Small intestine (tissue), 7 donors: ENCODE measurements around the gene PLEKHG3. TPM values are rescaled to one million over a fixed set of nuclear protein-coding genes. Genes with fewer than 3 reads are reported as not detected.

Source experiments
- DNase-seq, 2 donors: peaks; one replicate each; pipeline versions ENCODE4 v3.0.0 to v3.0.0-alpha.2; 2013
- FAIRE-seq: peaks from 2 replicates; lab custom pipeline; 2012; peaks lifted over from hg19 to GRCh38; lab: Jason Lieb, UNC
- H3K27ac ChIP-seq, 3 donors: one replicate each; pipeline ENCODE4 v1.5.1; 2013; ENCODE audit warnings: low read length in 2 of 3, mild to moderate bottlenecking in 2 of 3, control low read depth in 1 of 3, inconsistent platforms in 1 of 3, low read depth in 1 of 3, moderate library complexity in 1 of 3
- H3K27me3 ChIP-seq, 3 donors: one replicate each; pipeline ENCODE4 v1.6.1; 2013; ENCODE audit warnings: low read length in 3 of 3, inconsistent platforms in 1 of 3; ENCODE audit not compliant: control insufficient read depth in 3 of 3, insufficient read depth in 3 of 3
- H3K36me3 ChIP-seq, 3 donors: one replicate each; pipeline ENCODE4 v1.6.1; 2013; ENCODE audit warnings: low read length in 3 of 3, inconsistent platforms in 1 of 3, low read depth in 1 of 3, mild to moderate bottlenecking in 1 of 3, moderate library complexity in 1 of 3; ENCODE audit not compliant: control insufficient read depth in 3 of 3, insufficient read depth in 2 of 3
- H3K4me1 ChIP-seq, 3 donors: one replicate each; pipeline ENCODE4 v1.6.1; 2013; ENCODE audit warnings: low read length in 2 of 3, inconsistent platforms in 1 of 3, low read depth in 1 of 3, mild to moderate bottlenecking in 1 of 3, moderate library complexity in 1 of 3; ENCODE audit not compliant: control insufficient read depth in 3 of 3, insufficient read depth in 2 of 3
- H3K4me3 ChIP-seq, 3 donors: one replicate each; pipeline ENCODE4 v1.5.1; 2013; ENCODE audit warnings: low read length in 3 of 3, control low read depth in 1 of 3, inconsistent platforms in 1 of 3, low read depth in 1 of 3, mild to moderate bottlenecking in 1 of 3, moderate library complexity in 1 of 3
- H3K9me3 ChIP-seq, 2 donors: one replicate each; pipeline ENCODE4 v1.6.1; 2013; ENCODE audit warnings: low read depth in 1 of 2, low read length in 1 of 2; ENCODE audit not compliant: control insufficient read depth in 2 of 2, insufficient read depth in 1 of 2
- WGBS, 3 donors: extraction: QIAGEN DNeasy Blood & Tissue Kit; methylation state at CpG; one replicate each; pipeline ENCODE4 v1.1.7; 2013; 5-methylcytosine and 5-hydroxymethylcytosine counted together
- polyA plus RNA-seq, 4 donors: library from polyadenylated mRNA; stranded (reverse) in 3 of 4; unstranded in 1 of 4; fragments of 200-250 nt in 3 of 4; fragments of 120-200 nt in 1 of 4; gene quantifications; one replicate each; pipeline versions ENCODE4 v1.2.1 to v1.2.3, GENCODE V29; 2013
- donor health status: healthy with polysubstance abuse.
- donor health status: control.
- donor health status: control.
- donor health status: Bipolar disorder and iron deficiency.
- donor health status: healthy.

The PLEKHG3 gene
- polyA plus RNA-seq, 4 donors, result 12.7 to 47.0 (median 17.1) TPM

- Histone ChIP-seq H3K27ac (peak overlapping the region in 1 of 3 donors; percentile 36), H3K4me1 (peaks cover 7 to 79% (median 21%) of the 10 kb centered on the region in 3 donors), H3K36me3 (peaks cover 0 to 45% (median 0%) of the 10 kb centered on the region in 3 donors), H3K4me3 (no peak overlapping the region), H3K27me3 (no peaks in the 10 kb centered on the region), H3K9me3 (no peaks in the 10 kb centered on the region)
- 71 to 84% (median 72%) methylated on average over 5 of the region's 5 CpGs for WGBS, 3 donors
- DNase-seq (no peak), FAIRE-seq (no peak)
These were observed 18.7 kb downstream of the PLEKHG3 start for GRCh38 chr14:64722842-64723447.

- Histone ChIP-seq H3K27me3 (no peaks in the 10 kb centered on the region), H3K4me1 (peaks cover 7 to 71% (median 20%) of the 10 kb centered on the region in 3 donors), H3K36me3 (peaks cover 0 to 50% (median 0%) of the 10 kb centered on the region in 3 donors), H3K9me3 (no peaks in the 10 kb centered on the region), H3K27ac (peak overlapping the region in 1 of 3 donors; percentile 97), H3K4me3 (no peak overlapping the region)
- FAIRE-seq (no peak), DNase-seq (peak; percentile 80 to 92)
- WGBS, 3 donors, result 69 to 73% (median 70%) methylated on average over 15 of the region's 15 CpGs
These were observed 19.7 kb downstream of the PLEKHG3 start for GRCh38 chr14:64723691-64724577.

- no peak for DNase-seq
- Histone ChIP-seq H3K4me3 (no peak overlapping the region), H3K27ac (peak overlapping the region in 2 of 3 donors; percentile 49 to 97), H3K36me3 (peaks cover 0 to 53% (median 0%) of the 10 kb centered on the region in 3 donors), H3K4me1 (peaks cover 7 to 65% (median 17%) of the 10 kb centered on the region in 3 donors), H3K27me3 (no peaks in the 10 kb centered on the region), H3K9me3 (no peaks in the 10 kb centered on the region)
- FAIRE-seq, result no peak
- 42 to 69% (median 61%) methylated on average over 1 of the region's 1 CpG for WGBS, 3 donors
These were observed 20.3 kb downstream of the PLEKHG3 start for GRCh38 chr14:64724578-64724930.

- H3K27ac ChIP-seq, result peak overlapping the region; percentile 49 to 97 (median 60)
- H3K27me3 ChIP-seq, result no peaks in the 10 kb centered on the region
- peak in 1 of 2 donors; percentile 56 for DNase-seq
- H3K4me3 ChIP-seq, result no peak overlapping the region
- peaks cover 7 to 57% (median 15%) of the 10 kb centered on the region in 3 donors for H3K4me1 ChIP-seq
- H3K36me3 ChIP-seq, result peaks cover 0 to 59% (median 0%) of the 10 kb centered on the region in 3 donors
- no peak for FAIRE-seq
- H3K9me3 ChIP-seq, result no peaks in the 10 kb centered on the region
- 28 to 54% (median 46%) methylated on average over 3 of the region's 3 CpGs for WGBS, 3 donors
These were observed 21.1 kb downstream of the PLEKHG3 start for GRCh38 chr14:64725261-64725815.

GRCh38 chr14:64725879-64726584 lies 21.8 kb downstream of the PLEKHG3 start:
- Histone ChIP-seq H3K4me3 (no peak overlapping the region), H3K4me1 (peaks cover 7 to 50% (median 13%) of the 10 kb centered on the region in 3 donors), H3K27ac (peak overlapping the region in 2 of 3 donors; percentile 60 to 97), H3K9me3 (no peaks in the 10 kb centered on the region), H3K36me3 (peaks cover 0 to 64% (median 3%) of the 10 kb centered on the region in 3 donors), H3K27me3 (no peaks in the 10 kb centered on the region)
- FAIRE-seq (no peak), DNase-seq (no peak)
- 37 to 77% (median 60%) methylated on average over 6 of the region's 6 CpGs for WGBS, 3 donors

- DNase-seq, result peak; percentile 95 to 96
- peaks cover 7 to 45% (median 10%) of the 10 kb centered on the region in 3 donors for H3K4me1 ChIP-seq
- H3K27ac ChIP-seq, result peak overlapping the region in 2 of 3 donors; percentile 73 to 97
- peaks cover 0 to 69% (median 3%) of the 10 kb centered on the region in 3 donors for H3K36me3 ChIP-seq
- no peak for FAIRE-seq
- no peaks in the 10 kb centered on the region for H3K27me3 ChIP-seq
- no peak overlapping the region for H3K4me3 ChIP-seq
- 4 to 54% (median 26%) methylated on average over 5 of the region's 5 CpGs for WGBS, 3 donors
- H3K9me3 ChIP-seq, result no peaks in the 10 kb centered on the region
These were observed 22.3 kb downstream of the PLEKHG3 start for GRCh38 chr14:64726585-64726890.

GRCh38 chr14:64727551-64728071 lies 23.4 kb downstream of the PLEKHG3 start:
- WGBS, 3 donors, result 87 to 91% (median 90%) methylated on average over 22 of the region's 22 CpGs
- Histone ChIP-seq H3K27ac (peak overlapping the region in 1 of 3 donors; percentile 97), H3K4me3 (no peak overlapping the region), H3K9me3 (no peaks in the 10 kb centered on the region), H3K27me3 (no peaks in the 10 kb centered on the region), H3K36me3 (peaks cover 0 to 76% (median 3%) of the 10 kb centered on the region in 3 donors), H3K4me1 (peaks cover 7 to 40% (median 10%) of the 10 kb centered on the region in 3 donors)
- no peak for FAIRE-seq
- no peak for DNase-seq
